Measurements from ENCODE around the gene BLACAT1.

Gene BLACAT1

DNA sequence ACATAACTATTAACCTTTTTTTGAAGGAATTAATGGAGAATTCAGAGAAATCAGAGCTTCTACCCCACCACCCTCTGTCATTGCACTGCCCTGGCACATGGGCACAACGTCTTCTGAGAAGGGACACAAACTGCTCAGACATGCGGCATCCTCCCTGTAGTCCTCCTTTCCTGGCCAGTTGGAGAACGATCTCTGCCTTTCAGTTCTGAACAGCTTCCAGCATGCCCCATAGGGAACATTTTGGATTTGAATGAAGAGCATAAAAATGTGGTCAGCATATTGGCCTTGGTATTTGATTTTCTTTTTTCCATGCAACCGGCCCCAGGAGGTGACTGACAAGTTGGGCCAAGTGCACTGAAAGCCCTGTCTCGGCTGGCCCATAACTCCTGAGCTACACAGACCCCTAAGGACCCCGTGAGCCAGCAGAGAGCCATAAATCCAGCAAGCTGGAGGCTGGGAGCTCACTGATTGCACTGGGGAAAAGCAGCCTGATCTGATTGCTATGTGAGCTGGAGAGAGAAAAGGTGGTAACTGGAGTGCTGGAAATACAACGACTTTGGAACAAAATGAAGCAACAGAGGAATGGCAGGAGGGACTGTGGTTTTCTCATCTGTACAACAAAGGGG is 10.9 kb upstream of the BLACAT1 start:
- no peak overlapping the region for H3K4me3 ChIP-seq (ENCODE audit: low read length)
- no peak overlapping the region for H3K9ac ChIP-seq (ENCODE audit: low read length)
- H2AFZ ChIP-seq (ENCODE audit: low read depth, low read length), result no peak overlapping the region
- TF ChIP-seq, protein P1, sequence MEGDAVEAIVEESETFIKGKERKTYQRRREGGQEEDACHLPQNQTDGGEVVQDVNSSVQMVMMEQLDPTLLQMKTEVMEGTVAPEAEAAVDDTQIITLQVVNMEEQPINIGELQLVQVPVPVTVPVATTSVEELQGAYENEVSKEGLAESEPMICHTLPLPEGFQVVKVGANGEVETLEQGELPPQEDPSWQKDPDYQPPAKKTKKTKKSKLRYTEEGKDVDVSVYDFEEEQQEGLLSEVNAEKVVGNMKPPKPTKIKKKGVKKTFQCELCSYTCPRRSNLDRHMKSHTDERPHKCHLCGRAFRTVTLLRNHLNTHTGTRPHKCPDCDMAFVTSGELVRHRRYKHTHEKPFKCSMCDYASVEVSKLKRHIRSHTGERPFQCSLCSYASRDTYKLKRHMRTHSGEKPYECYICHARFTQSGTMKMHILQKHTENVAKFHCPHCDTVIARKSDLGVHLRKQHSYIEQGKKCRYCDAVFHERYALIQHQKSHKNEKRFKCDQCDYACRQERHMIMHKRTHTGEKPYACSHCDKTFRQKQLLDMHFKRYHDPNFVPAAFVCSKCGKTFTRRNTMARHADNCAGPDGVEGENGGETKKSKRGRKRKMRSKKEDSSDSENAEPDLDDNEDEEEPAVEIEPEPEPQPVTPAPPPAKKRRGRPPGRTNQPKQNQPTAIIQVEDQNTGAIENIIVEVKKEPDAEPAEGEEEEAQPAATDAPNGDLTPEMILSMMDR (IDR thresholded peaks at IDR 0.05; ENCODE audit: low read depth, low read length), result no peak
- no peak for TF ChIP-seq EZH2phosphoT487 (IDR thresholded peaks at IDR 0.05; ENCODE audit: low read depth)
- H3K27ac ChIP-seq (ENCODE audit: low read length), result no peak overlapping the region
- H3K4me2 ChIP-seq (ENCODE audit: low read length), result no peak overlapping the region
- no peaks in the 10 kb centered on the region for H3K79me2 ChIP-seq (ENCODE audit: low read length)
- H3K36me3 ChIP-seq (replicated peaks; ENCODE audit: low read depth, low read length), result no peaks in the 10 kb centered on the region
- H3K27me3 ChIP-seq (ENCODE audit: low read depth, low read length), result peaks cover 54% of the 10 kb centered on the region
- no peaks in the 10 kb centered on the region for H3K4me1 ChIP-seq (ENCODE audit: low read length)
- no peaks in the 10 kb centered on the region for H4K20me1 ChIP-seq (ENCODE audit: insufficient read depth, low read length)
- H3K9me3 ChIP-seq (ENCODE audit: insufficient read depth, low read length), result no peaks in the 10 kb centered on the region

DNA sequence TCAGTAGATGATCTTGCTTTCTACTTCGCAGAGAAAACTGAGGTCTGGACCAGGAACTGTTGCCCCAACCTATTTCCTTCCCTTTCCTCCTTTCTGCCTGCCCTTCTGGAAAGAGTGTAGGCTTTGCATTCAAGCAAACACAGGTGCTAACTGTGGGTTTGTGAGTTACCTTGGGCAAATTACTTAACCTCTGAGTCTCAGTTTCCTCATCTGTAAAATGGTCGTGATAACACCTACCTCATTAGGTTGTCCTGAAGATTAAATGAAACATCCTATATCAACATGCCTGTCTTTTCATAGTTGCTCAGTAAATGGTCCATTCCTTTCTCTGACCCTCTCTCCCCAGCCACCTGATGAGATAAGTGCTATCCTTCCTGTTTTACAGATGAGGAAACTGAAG is 9.5 kb upstream of the BLACAT1 start:
- H3K27ac ChIP-seq (ENCODE audit: low read length), result no peak overlapping the region
- TF ChIP-seq EZH2phosphoT487 (IDR thresholded peaks at IDR 0.05; ENCODE audit: low read depth), result no peak
- TF ChIP-seq, protein P1 (IDR thresholded peaks at IDR 0.05; ENCODE audit: low read depth, low read length), result no peak
- H3K4me2 ChIP-seq (ENCODE audit: low read length), result no peak overlapping the region
- H4K20me1 ChIP-seq (ENCODE audit: insufficient read depth, low read length), result 0 out of 2 replicates have a peak, but pooled peaks cover 4% of the 10 kb centered on the region
- no peak overlapping the region for H3K4me3 ChIP-seq (ENCODE audit: low read length)
- no peak overlapping the region for H3K9ac ChIP-seq (ENCODE audit: low read length)
- H3K9me3 ChIP-seq (ENCODE audit: insufficient read depth, low read length), result no peaks in the 10 kb centered on the region
- H3K27me3 ChIP-seq (ENCODE audit: low read depth, low read length), result peaks cover 61% of the 10 kb centered on the region
- H3K36me3 ChIP-seq (replicated peaks; ENCODE audit: low read depth, low read length), result no peaks in the 10 kb centered on the region
- no peaks in the 10 kb centered on the region for H3K79me2 ChIP-seq (ENCODE audit: low read length)
- H3K4me1 ChIP-seq (ENCODE audit: low read length), result no peaks in the 10 kb centered on the region
- H2AFZ ChIP-seq (ENCODE audit: low read depth, low read length), result no peak overlapping the region

DNA sequence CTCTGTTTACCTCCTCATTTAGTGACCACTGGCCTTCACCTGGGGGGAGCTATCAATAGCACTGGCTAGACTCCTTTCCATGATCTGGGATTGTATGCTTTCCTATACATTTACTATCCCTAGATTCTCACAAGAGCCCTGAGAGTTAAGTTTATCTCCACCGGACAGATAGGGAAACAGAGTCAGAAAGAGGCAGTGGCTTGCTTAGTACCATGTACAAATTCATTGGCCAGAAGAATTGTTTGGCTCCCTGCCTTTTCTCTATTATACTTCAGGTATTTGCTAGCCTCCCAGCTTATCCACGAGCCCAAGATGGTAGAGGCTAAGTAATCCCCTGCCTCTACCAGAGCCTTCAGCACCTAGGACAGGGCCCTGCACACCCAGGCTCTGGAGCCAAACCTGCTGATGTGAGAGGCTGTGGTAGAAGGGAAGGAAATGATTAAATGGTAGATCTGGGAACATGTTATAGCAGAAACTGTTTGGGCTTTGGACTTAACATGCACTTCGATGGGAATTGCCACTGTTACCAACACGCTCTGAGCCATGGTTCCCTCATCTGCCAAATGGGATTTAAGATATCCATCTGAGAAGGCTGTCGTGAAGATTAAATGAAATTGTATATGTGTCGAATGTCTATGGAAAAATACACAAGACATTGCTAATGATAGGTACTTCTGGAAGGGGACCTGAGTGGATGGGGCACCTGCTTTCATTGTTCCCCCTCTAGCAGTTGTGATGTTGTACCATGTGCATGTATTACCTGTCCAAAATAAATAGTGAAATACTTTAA is 3.1 kb upstream of the BLACAT1 start:
- Histone ChIP-seq H3K4me3 (ENCODE audit: low read length) (no peak overlapping the region), H3K27ac (ENCODE audit: low read length) (no peak overlapping the region), H3K4me1 (ENCODE audit: low read length) (no peaks in the 10 kb centered on the region)

More for the DNA sequence above, 3.1 kb upstream of the BLACAT1 start:
- no peak overlapping the region for H3K4me2 ChIP-seq (ENCODE audit: low read length)
- no peaks in the 10 kb centered on the region for H3K9me3 ChIP-seq (ENCODE audit: insufficient read depth, low read length)
- TF ChIP-seq, protein P1 (IDR thresholded peaks at IDR 0.05; ENCODE audit: low read depth, low read length), result no peak
- no peak for TF ChIP-seq EZH2phosphoT487 (IDR thresholded peaks at IDR 0.05; ENCODE audit: low read depth)
- H2AFZ ChIP-seq (ENCODE audit: low read depth, low read length), result no peak overlapping the region
- no peak overlapping the region for H3K9ac ChIP-seq (ENCODE audit: low read length)
- peaks cover 62% of the 10 kb centered on the region for H3K27me3 ChIP-seq (ENCODE audit: low read depth, low read length)
- H4K20me1 ChIP-seq (ENCODE audit: insufficient read depth, low read length), result peaks cover 7% of the 10 kb centered on the region; the same call in 1 of the 2 replicates
- H3K36me3 ChIP-seq (replicated peaks; ENCODE audit: low read depth, low read length), result no peaks in the 10 kb centered on the region
- no peaks in the 10 kb centered on the region for H3K79me2 ChIP-seq (ENCODE audit: low read length)

Data from OCI-LY3 (cell line).